Activated CD4-positive, alpha-beta T cell treated with anti-CD3 and anti-CD28 coated beads, Interleukin-2, amount 10 ng/mL, durations not matched to agents 24 days and 14 days (primary cell): ENCODE measurements around the gene AGK. TPM values are rescaled to one million over a fixed set of nuclear protein-coding genes. Genes with fewer than 3 reads are reported as not detected.

Source experiments
- total RNA-seq: library from RNA; stranded (reverse); gene quantifications from 2 replicates; pipeline ENCODE4 v1.2.3, GENCODE V29; 2022

Gene AGK
- total RNA-seq, 1 donor from 2014 or later = 151 TPM

Other genes with a start within 250 kb of the AGK start
- gene DENND11, start 150.8 kb downstream of the AGK start, total RNA-seq = 33.3 and 35.1 TPM in 2 replicates
- gene WEE2, start 156.9 kb downstream of the AGK start, total RNA-seq = not detected in 2 replicates
- gene SSBP1, start 186.9 kb downstream of the AGK start, total RNA-seq = 264 and 266 TPM in 2 replicates
- gene TAS2R3, start 212.7 kb downstream of the AGK start, total RNA-seq = 1.2 and 2.2 TPM in 2 replicates
- 1.0 TPM in 2 replicates for gene TAS2R4, start 225.3 kb downstream of the AGK start, total RNA-seq
- 0.89 and 1.0 TPM in 2 replicates for gene TAS2R5, start 238.8 kb downstream of the AGK start, total RNA-seq